Esophagus squamous epithelium (tissue), 5 donors: ENCODE data around the gene FOSL2. TPM values are rescaled to one million over a fixed set of nuclear protein-coding genes. Genes with fewer than 3 reads are reported as not detected.

Source experiments
- DNase-seq: peaks from one replicate; lab custom pipeline; 2025; lab: John Stamatoyannopoulos, UW
- H3K27ac ChIP-seq, 4 donors: fragments of 200-600 bp; sonication (generic); one replicate each; pipeline ENCODE4 v1.5.1; 2016 to 2019; ENCODE audit warnings: mild to moderate bottlenecking in 1 of 4
- H3K27me3 ChIP-seq, 4 donors: fragments of 200-600 bp; sonication (generic); 1 replicate in 3 of 4; 2 replicates in 1 of 4; pipeline versions ENCODE4 v1.5.1 to v1.6.0; 2017 to 2021; ENCODE audit warnings: antibody characterized with exemption in 1 of 4
- H3K36me3 ChIP-seq, 3 donors: fragments of 200-600 bp; sonication (generic); one replicate each; pipeline ENCODE4 v1.5.1; 2016 to 2019
- H3K4me1 ChIP-seq, 3 donors: fragments of 200-600 bp; sonication (generic); one replicate each; pipeline ENCODE4 v1.5.1; 2017 to 2019
- H3K4me3 ChIP-seq, 4 donors: fragments of 200-600 bp; sonication (generic); 1 replicate in 3 of 4; 2 replicates in 1 of 4; pipeline ENCODE4 v1.5.1; 2016 to 2019; ENCODE audit warnings: mild to moderate bottlenecking in 2 of 4, moderate library complexity in 1 of 4
- H3K9me3 ChIP-seq, 3 donors: fragments of 200-600 bp; sonication (generic); one replicate each; pipeline ENCODE4 v1.5.1; 2016 to 2019
- CTCF ChIP-seq, 6 experiments: fragments of 450-650 bp in 4 of 6; fragments of 200-600 bp in 2 of 6; sonication (generic) in 2 of 6; IDR thresholded peaks; one replicate each; pipeline ENCODE4 v1.5.1; 2016 to 2019; ENCODE audit warnings: antibody characterized with exemption in 6 of 6, mild to moderate bottlenecking in 4 of 6, moderate library complexity in 4 of 6
- POLR2A ChIP-seq, 4 donors: fragments of 450-650 bp; IDR thresholded peaks; one replicate each; pipeline ENCODE4 v1.6.1; 2017; ENCODE audit warnings: antibody characterized with exemption in 4 of 4, mild to moderate bottlenecking in 4 of 4, moderate library complexity in 3 of 4
- WGBS, 2 donors: methylation state at CpG; one replicate each; pipeline ENCODE4 v1.1.5; 2018; 5-methylcytosine and 5-hydroxymethylcytosine counted together
- intact Hi-C: fragments of 100-400 bp; cut with DNase I; formaldehyde crosslinking; loops from one replicate; pipeline ENCODE4 v1.15.0; 2022
- total RNA-seq, 4 donors: library from RNA; depleted of rRNA; stranded (reverse); fragments of >200 nt; gene quantifications; one replicate each; pipeline ENCODE4 v1.1.0, GENCODE V29; 2016
- donor health status: DM: yes; HTN: yes; CAD: no.

The FOSL2 gene
- total RNA-seq, 4 donors from 2014 or later: 100 to 234 (median 144) TPM

- Histone ChIP-seq H3K9me3 (no peaks in the 10 kb centered on the region), H3K4me1 (peaks cover 11 to 40% (median 18%) of the 10 kb centered on the region in 3 donors), H3K27ac (peak overlapping the region; percentile 100), H3K4me3 (peak overlapping the region; percentile 84 to 98 (median 97)), H3K36me3 (peaks cover 0 to 14% (median 0%) of the 10 kb centered on the region in 3 donors), H3K27me3 (no peaks in the 10 kb centered on the region)
- TF ChIP-seq POLR2A (IDR thresholded peaks at IDR 0.05): peak in 1 of 4 donors; percentile 36
- peak in 2 of 6 experiments; percentile 2 to 4 for TF ChIP-seq CTCF (IDR thresholded peaks at IDR 0.05)
- intact Hi-C loops: loop anchor here (5.0 to 10.0 kb wide), 3 partner anchors 114 to 676 kb away; no protein-coding TSS in a partner anchor
- WGBS, 2 donors: 0 to 1% methylated on average over 34 to 41 of the region's 49 CpGs
- DNase-seq: no peak
Measured at GRCh38 chr2:28390746-28391563, 1.7 kb upstream of the FOSL2 start.

- peak overlapping the region; percentile 84 to 98 (median 97) for H3K4me3 ChIP-seq
- 0 to 1% methylated on average over 14 to 52 of the region's 70 CpGs for WGBS, 2 donors
- intact Hi-C loops: loop anchor here (5.0 to 10.0 kb wide), 3 partner anchors 114 to 677 kb away; no protein-coding TSS in a partner anchor
- peak; percentile 40 for DNase-seq
- no peaks in the 10 kb centered on the region for H3K9me3 ChIP-seq
- peak overlapping the region; percentile 100 for H3K27ac ChIP-seq
- H3K27me3 ChIP-seq: no peaks in the 10 kb centered on the region
- H3K36me3 ChIP-seq: peaks cover 0 to 14% (median 0%) of the 10 kb centered on the region in 3 donors
- peaks cover 11 to 39% (median 18%) of the 10 kb centered on the region in 3 donors for H3K4me1 ChIP-seq
- TF ChIP-seq CTCF (IDR thresholded peaks at IDR 0.05) (peak in 2 of 6 experiments; percentile 27 to 43), POLR2A (IDR thresholded peaks at IDR 0.05) (peak in 3 of 4 donors; percentile 9 to 65 (median 33))
Measured at GRCh38 chr2:28391564-28392296, 928 bp upstream of the FOSL2 start.

GRCh38 chr2:28393114-28393836, 617 bp downstream of the FOSL2 start:
- no peaks in the 10 kb centered on the region for H3K27me3 ChIP-seq
- H3K9me3 ChIP-seq: no peaks in the 10 kb centered on the region
- peak overlapping the region; percentile 100 for H3K27ac ChIP-seq
- peak overlapping the region; percentile 84 to 98 (median 97) for H3K4me3 ChIP-seq
- TF ChIP-seq CTCF (IDR thresholded peaks at IDR 0.05) (peak in 1 of 6 experiments; percentile 10), POLR2A (IDR thresholded peaks at IDR 0.05) (peak in 2 of 4 donors; percentile 3 to 66)
- peaks cover 0 to 21% (median 2%) of the 10 kb centered on the region in 3 donors for H3K36me3 ChIP-seq
- no peak for DNase-seq
- intact Hi-C loops: loop anchor here (5.0 to 10.0 kb wide), 3 partner anchors 116 to 678 kb away; no protein-coding TSS in a partner anchor
- peaks cover 19 to 44% (median 27%) of the 10 kb centered on the region in 3 donors for H3K4me1 ChIP-seq
- 0 to 1% methylated on average over 17 to 26 of the region's 81 CpGs for WGBS, 2 donors

GRCh38 chr2:28394331-28394877, 1.7 kb downstream of the FOSL2 start:
- DNase-seq: no peak
- peak overlapping the region; percentile 100 for H3K27ac ChIP-seq
- 0 to 9% methylated on average over 10 to 11 of the region's 21 CpGs for WGBS, 2 donors
- H3K36me3 ChIP-seq: peaks cover 0 to 32% (median 5%) of the 10 kb centered on the region in 3 donors
- H3K4me3 ChIP-seq: peak overlapping the region; percentile 84 to 98 (median 97)
- intact Hi-C loops: loop anchor here (5.0 to 10.0 kb wide), 3 partner anchors 117 to 680 kb away; no protein-coding TSS in a partner anchor
- H3K9me3 ChIP-seq: no peaks in the 10 kb centered on the region
- no peaks in the 10 kb centered on the region for H3K27me3 ChIP-seq
- TF ChIP-seq POLR2A (IDR thresholded peaks at IDR 0.05) (peak in 3 of 4 donors; percentile 9 to 58 (median 56)), CTCF (IDR thresholded peaks at IDR 0.05) (no peak)
- H3K4me1 ChIP-seq: peaks cover 26 to 50% (median 35%) of the 10 kb centered on the region in 3 donors
